ENCODE results near the gene ARID4B. TPM values are rescaled to one million over a fixed set of nuclear protein-coding genes. Genes with fewer than 3 reads are reported as not detected.

Gene ARID4B
- total RNA-seq, 2 experiments from 2014 or later = 38.8 to 41.9 TPM

DNA sequence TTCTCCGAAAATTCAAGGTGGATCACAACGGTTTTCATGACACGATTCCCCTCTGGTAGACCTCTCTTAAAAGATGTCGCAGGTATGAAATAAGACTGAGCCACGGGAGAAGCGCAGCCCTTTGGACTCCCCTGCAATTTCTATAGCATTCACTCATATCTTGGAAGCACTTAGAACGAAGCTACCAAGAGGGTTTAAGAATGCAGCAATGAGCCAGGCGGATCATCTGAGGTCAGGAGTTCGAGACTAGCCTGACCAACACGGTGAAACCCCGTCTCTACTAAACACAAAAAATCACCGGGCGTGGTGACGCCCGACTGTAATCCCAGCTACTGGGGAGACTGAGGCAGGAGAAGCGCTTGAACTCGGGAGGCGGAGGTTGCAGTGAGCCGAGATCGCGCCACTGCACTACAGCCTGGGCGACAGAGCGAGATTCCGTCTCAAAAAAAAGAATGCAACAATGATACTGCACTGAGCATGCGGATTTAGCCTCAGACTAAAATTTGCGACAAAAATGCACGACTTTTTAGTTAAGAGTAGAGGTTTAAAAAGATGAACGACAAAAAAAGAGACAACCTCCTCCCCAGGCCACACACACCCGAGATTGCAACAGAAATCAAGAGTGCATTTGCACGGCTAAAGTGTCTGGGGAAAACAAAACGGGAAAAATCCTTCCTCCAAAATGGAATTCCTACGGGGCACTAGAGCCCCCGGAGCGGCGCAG is 200.1 kb downstream of the ARID4B start:
- POLR2A ChIA-PET = interaction anchor here (0.5 to 4.5 kb wide), 14 partner anchors 9 to 649 kb away, joined by 3 to 15 read pairs (median 3); partner anchors contain the start of gene RBM34

GRCh38 chr1:235127203-235127602 is 200.8 kb downstream of the ARID4B start:
- no peak for TF ChIP-seq CTCF (IDR thresholded peaks at IDR 0.05)
- no peak for ATAC-seq
- CTCF ChIA-PET = interaction anchor here (1.4 to 2.1 kb wide), 4 partner anchors 12 to 290 kb away, joined by 3 to 9 read pairs (median 6); partner anchors contain the start of gene RBM34
- peak overlapping the region; percentile 99 for H3K4me3 Mint-ChIP-seq
- peak overlapping the region; percentile 98 for H3K27ac Mint-ChIP-seq
- intact Hi-C loops (cut with micrococcal nuclease) = no loop called here
- peaks cover 45% of the 10 kb centered on the region for H3K36me3 Mint-ChIP-seq (ENCODE audit: low read depth)
- H3K4me1 Mint-ChIP-seq (ENCODE audit: low read depth) = peaks cover 46% of the 10 kb centered on the region
- no peak for DNase-seq
- POLR2A ChIA-PET = interaction anchor here (0.7 to 4.5 kb wide), 10 partner anchors 8 to 649 kb away, joined by 3 to 15 read pairs (median 4); partner anchors contain the start of gene RBM34
- no peaks in the 10 kb centered on the region for H3K27me3 Mint-ChIP-seq
- H3K9me3 Mint-ChIP-seq = no peaks in the 10 kb centered on the region

More for the DNA sequence above, 200.1 kb downstream of the ARID4B start:
- H3K4me1 Mint-ChIP-seq (ENCODE audit: low read depth) = peaks cover 42% of the 10 kb centered on the region
- DNase-seq (peak; percentile 49), ATAC-seq (no peak)
- H3K27me3 Mint-ChIP-seq = no peaks in the 10 kb centered on the region
- H3K4me3 Mint-ChIP-seq = peak overlapping the region; percentile 99
- CTCF ChIA-PET = interaction anchor here (1.4 to 2.1 kb wide), 4 partner anchors 12 to 289 kb away, joined by 3 to 9 read pairs (median 6); partner anchors contain the start of gene RBM34
- no peaks in the 10 kb centered on the region for H3K9me3 Mint-ChIP-seq
- no peak for TF ChIP-seq CTCF (IDR thresholded peaks at IDR 0.05)
- H3K36me3 Mint-ChIP-seq (ENCODE audit: low read depth) = peaks cover 41% of the 10 kb centered on the region
- intact Hi-C loops (cut with micrococcal nuclease) = loop anchor here (2.0 kb wide), 2 partner anchors 33 to 201 kb away; partner anchors contain the start of genes ARID4B, GGPS1 and RBM34
- H3K27ac Mint-ChIP-seq = peak overlapping the region; percentile 98

DNA sequence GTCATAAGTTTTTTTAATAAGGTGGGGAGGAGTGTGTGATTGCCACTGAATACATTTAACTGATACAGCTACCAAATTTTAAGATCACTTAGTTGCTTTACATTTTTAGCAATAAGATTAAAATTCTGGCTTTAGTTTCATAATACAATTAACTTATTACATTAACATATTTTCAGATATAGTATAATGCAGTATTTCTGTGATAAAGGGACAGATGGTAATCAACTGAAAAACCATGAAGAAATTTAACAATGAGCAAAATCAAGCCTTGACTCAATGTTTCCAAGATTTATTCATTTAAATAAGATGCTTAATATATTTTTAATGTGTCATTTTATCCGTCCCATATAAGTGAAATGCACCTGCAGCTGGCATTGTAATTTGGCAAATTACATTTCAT is 203.3 kb downstream of the ARID4B start:
- ChIA-PET POLR2A (interaction anchor here (0.6 to 1.6 kb wide), 4 partner anchors 11 to 20 kb away, joined by 3 to 5 read pairs (median 3); no protein-coding TSS in a partner anchor), CTCF (interaction anchor here (1.8 kb wide), 1 partner anchor 20 kb away, joined by 11 read pairs; no protein-coding TSS in a partner anchor)
- Mint-ChIP-seq H3K4me3 (peak overlapping the region; percentile 48), H3K27ac (peak overlapping the region; percentile 83), H3K27me3 (no peaks in the 10 kb centered on the region), H3K9me3 (no peaks in the 10 kb centered on the region), H3K4me1 (ENCODE audit: low read depth) (peaks cover 45% of the 10 kb centered on the region), H3K36me3 (ENCODE audit: low read depth) (peaks cover 57% of the 10 kb centered on the region)
- TF ChIP-seq CTCF (IDR thresholded peaks at IDR 0.05) = no peak
- no peak for DNase-seq
- intact Hi-C loops (cut with micrococcal nuclease) = no loop called here
- ATAC-seq = no peak

DNA sequence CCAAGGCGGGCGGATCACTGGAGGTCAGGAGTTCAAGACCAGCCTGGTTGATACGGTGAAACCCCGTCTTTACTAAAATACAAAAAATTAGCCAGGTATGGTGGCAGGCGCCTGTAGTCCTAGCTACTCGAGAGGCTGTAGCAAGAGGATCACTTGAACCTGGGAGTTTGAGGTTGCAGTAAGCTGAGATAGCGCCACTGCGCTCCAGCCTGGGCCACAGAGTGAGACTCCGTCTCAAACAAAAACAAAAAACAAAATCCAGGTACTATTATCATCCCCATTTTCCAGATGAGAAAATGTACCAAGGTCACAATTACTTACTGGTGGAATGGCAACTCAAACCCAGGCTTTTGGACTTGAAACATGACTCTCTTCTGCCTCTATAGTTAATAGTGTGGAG is 203.9 kb downstream of the ARID4B start:
- Mint-ChIP-seq H3K27me3 (no peaks in the 10 kb centered on the region), H3K36me3 (ENCODE audit: low read depth) (peaks cover 62% of the 10 kb centered on the region), H3K4me1 (ENCODE audit: low read depth) (peaks cover 44% of the 10 kb centered on the region), H3K27ac (peak overlapping the region; percentile 83), H3K9me3 (no peaks in the 10 kb centered on the region), H3K4me3 (peak overlapping the region; percentile 34)
- ATAC-seq (no peak), DNase-seq (no peak)
- intact Hi-C loops (cut with micrococcal nuclease) = no loop called here
- CTCF ChIA-PET = interaction anchor here (0.8 to 1.8 kb wide), 2 partner anchors 20 to 31 kb away, joined by 3 to 11 read pairs; no protein-coding TSS in a partner anchor
- POLR2A ChIA-PET = interaction anchor here (0.6 to 1.1 kb wide), 2 partner anchors 11 to 17 kb away, joined by 3 read pairs; no protein-coding TSS in a partner anchor
- no peak for TF ChIP-seq CTCF (IDR thresholded peaks at IDR 0.05)

Measured in activated CD8-positive, alpha-beta T cell treated with anti-CD3 and anti-CD28 coated beads for 36 hours (primary cell).